Right lung (tissue), 5 donors: ENCODE data around the gene KCNA1. TPM values are rescaled to one million over a fixed set of nuclear protein-coding genes. Genes with fewer than 3 reads are reported as not detected.

ENCODE experiments used
- DNase-seq, 2 donors: peaks; one replicate each; pipeline ENCODE4 v3.0.0-alpha.2; 2013
- polyA plus RNA-seq, 5 donors: library from polyadenylated mRNA; unstranded; fragments of 120-200 nt; gene quantifications; one replicate each; pipeline versions ENCODE4 v1.2.1 to v1.2.3, GENCODE V29; 2013; ENCODE audit warnings: inconsistent platforms in 1 of 5, low replicate concordance in 1 of 5; ENCODE audit not compliant: insufficient read length in 5 of 5, insufficient read depth in 1 of 5

The KCNA1 gene
- polyA plus RNA-seq, 5 donors, result 0.08 TPM; not detected in 4

- no peak for DNase-seq
Measured at GRCh38 chr12:4960547-4960946, 50.8 kb downstream of the KCNA1 start.

DNA sequence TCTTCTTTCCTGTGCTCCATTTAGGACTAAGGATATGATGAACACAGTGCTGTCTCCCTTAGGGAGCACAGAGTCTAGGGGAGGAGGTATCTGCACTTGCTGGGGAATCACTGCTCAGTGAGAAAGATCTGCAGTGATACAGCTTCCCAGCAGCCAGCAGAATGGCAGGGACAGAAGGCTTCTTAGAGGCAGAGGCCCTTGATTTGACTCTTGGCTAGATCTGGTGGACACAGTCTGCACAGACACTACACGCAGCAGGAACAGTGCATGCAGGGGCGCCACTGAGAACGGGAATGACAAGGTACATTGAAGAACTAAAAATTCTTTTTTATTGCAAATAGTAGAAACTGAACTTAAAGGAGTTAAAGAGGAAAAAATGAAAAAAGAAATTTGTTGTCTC is 51.6 kb downstream of the KCNA1 start:
- no peak for DNase-seq

DNA sequence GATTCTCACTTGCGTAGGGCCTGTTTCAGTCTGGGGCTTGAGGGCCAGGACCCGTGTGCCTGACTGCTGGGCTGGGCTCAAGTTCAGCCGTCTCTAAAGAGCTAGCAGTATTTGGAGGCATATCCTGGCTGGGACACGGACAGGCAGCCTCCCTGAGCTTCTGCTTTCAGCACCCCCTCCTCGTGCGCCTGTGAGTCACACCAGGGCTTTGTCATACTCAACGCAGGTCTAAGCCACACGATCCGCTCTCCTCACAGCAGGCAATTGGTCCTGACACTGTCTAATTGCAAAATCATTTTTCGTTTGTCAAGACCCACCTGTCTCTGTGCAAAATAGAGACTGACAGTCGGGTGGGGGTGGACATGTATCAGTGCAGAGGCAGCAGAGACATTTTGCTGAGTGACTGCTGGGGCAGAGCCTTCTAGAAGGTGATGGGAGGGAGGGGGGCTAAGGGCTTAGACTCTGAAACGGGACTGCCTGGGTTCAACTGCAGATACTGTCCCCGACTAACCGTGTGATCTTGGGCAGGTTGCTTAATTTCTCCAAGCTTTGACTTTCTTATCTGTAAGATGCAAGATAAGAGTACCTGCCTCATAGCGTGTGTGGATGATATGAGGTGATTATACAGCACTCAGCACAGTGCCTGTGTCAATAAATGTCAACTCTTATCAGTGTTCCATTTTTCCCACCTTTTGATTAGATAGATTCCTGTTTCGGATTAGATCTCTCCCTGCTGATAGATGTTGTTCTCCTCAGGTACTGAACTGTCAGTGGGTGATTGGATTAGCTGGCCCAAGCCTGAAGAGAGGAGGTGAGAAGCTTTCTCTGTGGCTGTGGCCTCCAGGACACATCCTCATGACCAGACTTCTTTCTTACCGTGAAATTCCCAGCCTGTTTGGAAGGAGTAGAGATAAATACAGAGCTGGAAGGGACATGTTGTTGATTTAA is 53.1 kb downstream of the KCNA1 start:
- no peak for DNase-seq

Other genes starting within 250 kb of the KCNA1 start
- gene GALNT8, start 189.5 kb upstream of the KCNA1 start, polyA plus RNA-seq, result 1 to 10 TPM in 4 of 5 donors, under 1 TPM in 1; 0.78 to 1.8 (median 1.6) TPM
- gene KCNA5, start 134.0 kb downstream of the KCNA1 start, polyA plus RNA-seq, result 1 to 10 TPM in 4 of 5 donors, under 1 TPM in 1; 0.39 to 1.8 (median 1.3) TPM